CD14-positive monocyte (primary cell): ENCODE measurements around the gene NRSN1. TPM values are rescaled to one million over a fixed set of nuclear protein-coding genes. Genes with fewer than 3 reads are reported as not detected.

Experiments
- DNase-seq, 3 donors: peaks; one replicate each; pipeline ENCODE4 v3.0.0-alpha.2; 2011 to 2022
- H2AFZ ChIP-seq: 2 replicates; pipeline ENCODE4 v1.6.0; 2012; ENCODE audit warnings: mild to moderate bottlenecking, low read depth, low read length, inconsistent platforms; ENCODE audit not compliant: insufficient read depth, poor library complexity, severe bottlenecking
- H3K27ac ChIP-seq, 2 donors: 1 replicate in 1 of 2; 2 replicates in 1 of 2; pipeline ENCODE4 v1.5.1; 2012 to 2013; ENCODE audit warnings: low read length in 2 of 2, control low read depth in 1 of 2, inconsistent platforms in 1 of 2, low read depth in 1 of 2, mild to moderate bottlenecking in 1 of 2
- H3K27me3 ChIP-seq, 2 donors: one replicate each; pipeline versions ENCODE4 v1.6.0 to v1.6.1; 2011 to 2013; ENCODE audit warnings: low read length in 2 of 2; ENCODE audit not compliant: control insufficient read depth in 2 of 2, insufficient read depth in 2 of 2
- H3K36me3 ChIP-seq, 2 donors: replicated peaks in 1 of 2; 1 replicate in 1 of 2; 2 replicates in 1 of 2; pipeline versions ENCODE4 v1.5.1 to v1.6.1; 2012 to 2013; ENCODE audit warnings: low read length in 2 of 2, control low read depth in 1 of 2, inconsistent platforms in 1 of 2, mild to moderate bottlenecking in 1 of 2; ENCODE audit not compliant: insufficient read depth in 2 of 2, control insufficient read depth in 1 of 2
- H3K4me1 ChIP-seq, 2 donors: 1 replicate in 1 of 2; 2 replicates in 1 of 2; pipeline versions ENCODE4 v1.5.1 to v1.6.1; 2012 to 2013; ENCODE audit warnings: low read length in 2 of 2, control low read depth in 1 of 2, inconsistent platforms in 1 of 2, mild to moderate bottlenecking in 1 of 2, moderate library complexity in 1 of 2; ENCODE audit not compliant: insufficient read depth in 2 of 2, control insufficient read depth in 1 of 2
- H3K4me2 ChIP-seq: replicated peaks from 2 replicates; pipeline ENCODE3; 2012; ENCODE audit warnings: low read length, moderate library complexity, mild to moderate bottlenecking; ENCODE audit not compliant: poor library complexity, severe bottlenecking; ENCODE audit errors: extremely low read depth
- H3K4me3 ChIP-seq, 3 experiments: fragments of 200-600 bp in 1 of 3; sonication (generic) in 1 of 3; replicated peaks in 1 of 3; 1 replicate in 2 of 3; 2 replicates in 1 of 3; pipeline ENCODE4 v1.5.1; 2011 to 2013; ENCODE audit warnings: low read length in 3 of 3, mild to moderate bottlenecking in 3 of 3, control low read depth in 2 of 3, low read depth in 2 of 3, inconsistent platforms in 1 of 3, moderate library complexity in 1 of 3
- H3K79me2 ChIP-seq: 2 replicates; pipeline ENCODE4 v1.6.0; 2012; ENCODE audit warnings: mild to moderate bottlenecking, control low read depth, inconsistent platforms, low read length, moderate library complexity; ENCODE audit not compliant: insufficient read depth
- H3K9ac ChIP-seq: 2 replicates; pipeline ENCODE4 v1.6.0; 2017; ENCODE audit warnings: low read length, mild to moderate bottlenecking; ENCODE audit not compliant: insufficient read depth, poor library complexity, severe bottlenecking
- H3K9me3 ChIP-seq, 2 donors: replicated peaks in 1 of 2; 1 replicate in 1 of 2; 2 replicates in 1 of 2; pipeline versions ENCODE4 v1.5.1 to v1.6.1; 2012 to 2013; ENCODE audit warnings: low read length in 2 of 2, control low read depth in 1 of 2; ENCODE audit not compliant: control insufficient read depth in 1 of 2, insufficient read depth in 1 of 2
- H4K20me1 ChIP-seq: 2 replicates; pipeline ENCODE4 v1.6.0; 2012; ENCODE audit warnings: mild to moderate bottlenecking, low read length, control low read depth, moderate library complexity; ENCODE audit not compliant: insufficient read depth
- H3K27ac Mint-ChIP-seq, 7 donors: one replicate each; pipeline ENCODE4 v1.8.0; 2020; ENCODE audit warnings: mild to moderate bottlenecking in 7 of 7, mixed read lengths in 7 of 7, moderate library complexity in 6 of 7, inconsistent platforms in 2 of 7
- H3K27me3 Mint-ChIP-seq, 3 donors: one replicate each; pipeline ENCODE4 v1.8.0; 2021 to 2022; ENCODE audit warnings: low read depth in 3 of 3, mild to moderate bottlenecking in 3 of 3, mixed read lengths in 3 of 3, moderate library complexity in 3 of 3, inconsistent platforms in 1 of 3
- H3K36me3 Mint-ChIP-seq, 2 donors: one replicate each; pipeline ENCODE4 v1.8.0; 2020; ENCODE audit warnings: mixed read lengths in 2 of 2, inconsistent platforms in 1 of 2, mild to moderate bottlenecking in 1 of 2
- H3K4me1 Mint-ChIP-seq: one replicate; pipeline ENCODE4 v1.8.0; 2020; ENCODE audit warnings: mild to moderate bottlenecking, mixed read lengths
- H3K4me3 Mint-ChIP-seq, 2 donors: one replicate each; pipeline ENCODE4 v1.8.0; 2020; ENCODE audit warnings: mild to moderate bottlenecking in 2 of 2, mixed read lengths in 2 of 2, moderate library complexity in 1 of 2
- H3K9me3 Mint-ChIP-seq, 7 donors: one replicate each; pipeline ENCODE4 v1.8.0; 2020 to 2022; ENCODE audit warnings: mixed read lengths in 7 of 7, mild to moderate bottlenecking in 6 of 7, moderate library complexity in 6 of 7, inconsistent platforms in 2 of 7
- WGBS: methylation state at CpG from one replicate; pipeline ENCODE4 v1.1.5; 2013; ENCODE audit warnings: missing lambda C conversion rate; ENCODE audit not compliant: insufficient coverage; 5-methylcytosine and 5-hydroxymethylcytosine counted together
- intact Hi-C, 2 donors: fragments of 100-400 bp; cut with micrococcal nuclease; formaldehyde crosslinking; loops; one replicate each; pipeline versions ENCODE4 v1.15.0 to v1.15.1; 2023
- polyA plus RNA-seq, 3 donors: library from polyadenylated mRNA; depleted of rRNA in 1 of 3; unstranded in 2 of 3; stranded (reverse) in 1 of 3; fragments of 300-500 nt in 2 of 3; fragments of >200 nt in 1 of 3; fragmentation: Illumina TruSeq in 2 of 3; gene quantifications; 1 replicate in 2 of 3; 2 replicates in 1 of 3; pipeline ENCODE4 v1.2.3, GENCODE V29; 2012 to 2021
- TF ChIP-seq, protein P1 (sequence below): fragments of 200-600 bp; IDR thresholded peaks from one replicate; pipeline ENCODE4 v1.8.0; 2022; ENCODE audit warnings: antibody characterized with exemption, mild to moderate bottlenecking

NRSN1 gene
- polyA plus RNA-seq, 3 donors, result not detected

DNA sequence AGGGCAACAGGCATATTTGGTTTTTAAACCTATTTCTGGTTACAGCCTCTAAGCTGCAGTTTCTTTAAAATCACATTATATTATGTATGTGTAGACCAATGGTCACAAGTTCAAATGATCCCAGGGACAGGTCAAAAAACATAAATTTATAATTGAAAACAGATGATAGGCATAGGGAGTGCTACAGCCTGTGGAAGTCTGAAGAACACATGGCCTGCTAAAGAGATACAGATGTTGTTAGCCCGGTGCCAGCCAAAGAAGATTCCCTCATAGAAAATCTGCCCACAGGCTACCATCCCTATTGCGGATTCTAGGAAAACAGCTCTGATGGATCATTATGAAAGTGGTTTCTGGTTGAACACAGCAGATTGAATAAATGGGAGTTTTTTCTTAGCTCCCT lies 65.3 kb downstream of the NRSN1 start:
- Histone ChIP-seq H3K4me1 (no peaks in the 10 kb centered on the region), H3K27ac (no peak overlapping the region), H3K27me3 (no peaks in the 10 kb centered on the region), H3K79me2 (no peaks in the 10 kb centered on the region), H3K4me2 (no peak overlapping the region), H2AFZ (no peak overlapping the region), H3K4me3 (no peak overlapping the region), H3K9me3 (no peaks in the 10 kb centered on the region), H3K9ac (no peak overlapping the region), H3K36me3 (no peaks in the 10 kb centered on the region), H4K20me1 (no peaks in the 10 kb centered on the region)
- WGBS, result no CpG with 5 or more reads among the region's 2 CpGs
- H3K36me3 Mint-ChIP-seq, result no peaks in the 10 kb centered on the region
- intact Hi-C loops, result no loop called here
- H3K4me1 Mint-ChIP-seq, result no peaks in the 10 kb centered on the region
- H3K9me3 Mint-ChIP-seq, result peaks cover 0 to 7% (median 3%) of the 10 kb centered on the region in 7 donors
- TF ChIP-seq, protein P1, sequence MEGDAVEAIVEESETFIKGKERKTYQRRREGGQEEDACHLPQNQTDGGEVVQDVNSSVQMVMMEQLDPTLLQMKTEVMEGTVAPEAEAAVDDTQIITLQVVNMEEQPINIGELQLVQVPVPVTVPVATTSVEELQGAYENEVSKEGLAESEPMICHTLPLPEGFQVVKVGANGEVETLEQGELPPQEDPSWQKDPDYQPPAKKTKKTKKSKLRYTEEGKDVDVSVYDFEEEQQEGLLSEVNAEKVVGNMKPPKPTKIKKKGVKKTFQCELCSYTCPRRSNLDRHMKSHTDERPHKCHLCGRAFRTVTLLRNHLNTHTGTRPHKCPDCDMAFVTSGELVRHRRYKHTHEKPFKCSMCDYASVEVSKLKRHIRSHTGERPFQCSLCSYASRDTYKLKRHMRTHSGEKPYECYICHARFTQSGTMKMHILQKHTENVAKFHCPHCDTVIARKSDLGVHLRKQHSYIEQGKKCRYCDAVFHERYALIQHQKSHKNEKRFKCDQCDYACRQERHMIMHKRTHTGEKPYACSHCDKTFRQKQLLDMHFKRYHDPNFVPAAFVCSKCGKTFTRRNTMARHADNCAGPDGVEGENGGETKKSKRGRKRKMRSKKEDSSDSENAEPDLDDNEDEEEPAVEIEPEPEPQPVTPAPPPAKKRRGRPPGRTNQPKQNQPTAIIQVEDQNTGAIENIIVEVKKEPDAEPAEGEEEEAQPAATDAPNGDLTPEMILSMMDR, result no peak
- no peak overlapping the region for H3K4me3 Mint-ChIP-seq
- H3K27me3 Mint-ChIP-seq, result peaks cover 0 to 3% (median 0%) of the 10 kb centered on the region in 3 donors
- no peak for DNase-seq
- H3K27ac Mint-ChIP-seq, result no peak overlapping the region

DNA sequence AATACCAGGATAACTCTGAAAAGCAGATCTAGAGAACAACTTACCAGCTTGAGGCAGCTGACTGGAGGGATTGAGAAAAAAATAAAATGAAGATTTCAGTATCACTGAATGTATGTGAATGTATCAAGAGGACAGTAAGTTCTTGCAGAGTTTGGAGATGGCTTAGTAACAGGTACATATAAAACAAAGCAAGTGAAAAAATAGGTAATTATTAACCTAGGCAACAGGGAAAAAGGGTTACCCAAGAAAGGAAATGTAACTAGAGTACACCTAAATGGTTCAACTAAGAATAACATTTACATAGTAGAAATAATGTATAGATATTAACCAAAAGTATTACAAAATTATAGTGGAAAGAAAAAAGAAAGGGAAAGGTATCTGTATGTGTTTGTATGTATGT lies 67.3 kb downstream of the NRSN1 start:
- intact Hi-C loops, result no loop called here
- Mint-ChIP-seq H3K36me3 (no peaks in the 10 kb centered on the region), H3K27ac (no peak overlapping the region), H3K27me3 (peaks cover 0 to 3% (median 0%) of the 10 kb centered on the region in 3 donors), H3K4me3 (no peak overlapping the region), H3K9me3 (peaks cover 0 to 7% (median 2%) of the 10 kb centered on the region in 7 donors), H3K4me1 (no peaks in the 10 kb centered on the region)
- Histone ChIP-seq H3K79me2 (no peaks in the 10 kb centered on the region), H3K4me2 (no peak overlapping the region), H3K36me3 (no peaks in the 10 kb centered on the region), H4K20me1 (no peaks in the 10 kb centered on the region), H3K27ac (no peak overlapping the region), H3K27me3 (no peaks in the 10 kb centered on the region), H3K4me1 (no peaks in the 10 kb centered on the region), H3K4me3 (no peak overlapping the region), H3K9me3 (no peaks in the 10 kb centered on the region), H2AFZ (no peak overlapping the region), H3K9ac (no peak overlapping the region)
- TF ChIP-seq, protein P1, result no peak
- no peak for DNase-seq
